ENCODE data around the gene VOPP1.

VOPP1 gene

DNA sequence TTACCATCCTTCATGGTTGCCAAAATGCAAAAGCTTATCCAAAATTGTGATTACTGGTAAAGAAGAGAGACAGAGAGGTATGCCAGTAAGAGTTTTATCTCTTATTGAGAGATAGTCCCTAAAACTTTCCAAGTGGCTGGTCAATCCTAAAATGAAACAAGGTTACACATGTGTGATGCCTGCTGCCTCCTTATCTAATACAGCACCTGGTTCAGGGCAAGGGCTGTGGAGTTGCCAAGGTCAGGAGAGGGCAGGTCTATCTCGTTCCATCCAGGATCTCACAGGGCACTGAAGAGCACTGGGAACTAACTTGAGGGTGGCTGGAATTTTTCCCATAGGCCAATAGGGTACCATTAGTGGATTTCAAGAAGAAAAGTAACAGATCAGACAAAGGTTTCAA, 18.3 kb downstream of the VOPP1 start:
- no peak for DNase-seq (ENCODE audit: low read depth)

GRCh38 chr7:55553024-55553345, 19.3 kb downstream of the VOPP1 start:
- no peak for DNase-seq (ENCODE audit: low read depth)

- DNase-seq (ENCODE audit: low read depth), result no peak
Observed at GRCh38 chr7:55552320-55553023, 19.8 kb downstream of the VOPP1 start.

GRCh38 chr7:55550841-55551537, 21.3 kb downstream of the VOPP1 start:
- DNase-seq (ENCODE audit: low read depth), result no peak

DNA sequence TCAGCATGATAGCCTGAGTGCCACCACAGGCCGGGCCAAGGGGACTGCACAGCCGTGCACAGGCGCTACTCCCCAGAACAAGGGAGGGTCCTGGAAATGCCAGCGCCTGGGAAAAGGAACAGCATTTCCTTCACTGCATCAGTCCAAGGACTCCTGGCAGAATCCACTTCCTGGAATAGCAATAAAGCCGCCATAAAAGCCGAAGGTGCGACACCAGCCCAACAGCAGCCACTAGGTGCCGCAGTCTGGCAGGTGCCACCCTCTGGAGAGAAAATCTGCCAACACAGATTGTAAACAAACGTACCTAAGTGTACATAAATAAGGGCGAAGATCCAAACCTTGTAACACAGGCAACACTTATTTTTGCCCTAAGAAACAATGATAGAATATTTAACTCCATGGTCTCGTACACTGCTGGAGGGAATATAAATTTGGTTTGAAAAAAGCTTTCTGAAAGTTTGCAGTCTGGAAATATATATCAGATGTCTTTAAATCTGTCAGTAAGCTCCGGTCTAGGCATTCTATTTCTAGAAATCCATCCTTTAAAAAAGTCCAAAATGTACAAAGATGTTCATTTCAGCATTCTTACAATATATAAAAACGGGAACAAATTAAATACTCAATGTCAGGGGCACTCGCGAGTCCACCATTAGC, 22.2 kb downstream of the VOPP1 start:
- DNase-seq (ENCODE audit: low read depth), result no peak

DNA sequence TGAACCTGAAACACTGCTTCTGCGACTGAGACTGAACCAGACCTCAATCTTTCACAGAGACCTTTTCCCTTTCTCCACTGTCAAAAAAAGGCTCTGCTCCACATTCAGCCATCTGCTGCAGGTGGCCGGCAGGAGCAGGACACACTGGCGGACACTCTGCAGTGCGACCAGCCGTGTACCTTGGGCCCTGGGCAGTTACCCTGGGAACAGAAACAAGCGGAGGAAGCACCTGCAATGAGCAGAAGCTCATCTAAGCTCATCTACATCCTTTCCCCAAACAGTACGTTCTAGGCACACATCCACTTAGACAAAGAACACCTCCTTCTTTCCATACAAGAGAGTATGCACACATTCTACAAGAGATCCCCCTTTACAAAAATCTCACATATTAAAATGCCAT, 22.8 kb downstream of the VOPP1 start:
- no peak for DNase-seq (ENCODE audit: low read depth)

- no peak for DNase-seq (ENCODE audit: low read depth)
Observed at GRCh38 chr7:55548295-55548731, 24.0 kb downstream of the VOPP1 start.

DNA sequence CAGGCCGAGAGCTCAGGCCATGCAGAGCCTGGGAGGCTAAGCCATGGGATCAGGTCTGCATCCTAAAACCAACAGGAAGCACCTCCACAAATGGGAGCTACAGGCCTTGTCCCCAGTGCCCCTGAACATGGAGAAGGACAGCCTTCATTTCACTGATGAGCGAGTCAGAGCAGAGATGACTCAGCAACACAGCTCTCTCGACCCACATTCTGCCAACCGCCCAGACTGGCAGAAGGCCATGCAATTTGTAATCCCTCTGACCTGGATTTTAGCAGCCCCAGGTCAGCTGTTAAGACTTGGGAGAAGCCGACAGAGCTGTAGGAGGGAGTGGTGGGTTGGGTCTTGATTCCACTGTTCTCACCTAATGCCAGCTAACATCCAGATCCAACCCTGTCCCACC, 25.5 kb downstream of the VOPP1 start:
- peak; percentile 60 for DNase-seq (ENCODE audit: low read depth)

GRCh38 chr7:55545496-55545895, 26.8 kb downstream of the VOPP1 start:
- DNase-seq (ENCODE audit: low read depth), result no peak

DNA sequence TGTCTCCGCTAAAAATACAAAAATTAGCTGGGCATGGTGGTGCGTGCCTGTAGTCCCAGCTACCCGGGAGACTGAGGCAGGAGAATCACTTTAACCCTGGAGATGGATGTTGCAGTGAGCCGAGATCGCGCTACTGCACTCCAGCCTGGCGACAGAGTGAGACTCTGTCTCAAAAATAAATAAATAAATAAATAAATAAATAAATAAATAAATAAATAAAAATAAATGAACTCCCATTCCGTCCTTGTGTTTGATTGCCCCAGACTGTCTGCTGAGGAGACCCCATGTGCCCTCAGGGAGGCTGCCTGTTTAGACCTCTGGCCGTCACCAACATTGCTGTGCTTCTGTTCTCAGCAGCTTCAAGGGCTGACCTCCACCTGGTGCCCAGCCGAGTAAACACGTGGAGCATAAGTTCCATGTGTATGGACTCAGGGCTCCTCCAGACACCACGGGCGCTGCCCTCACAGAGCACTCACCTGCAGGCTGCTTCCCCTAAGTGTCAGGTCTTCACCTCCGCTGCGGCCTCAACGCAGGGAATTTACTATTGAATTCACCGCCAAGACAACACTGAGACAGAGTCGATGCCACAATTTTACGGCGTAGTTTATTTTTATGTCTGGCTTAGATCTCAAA, 32.0 kb downstream of the VOPP1 start:
- no peak for DNase-seq (ENCODE audit: low read depth)

DNA sequence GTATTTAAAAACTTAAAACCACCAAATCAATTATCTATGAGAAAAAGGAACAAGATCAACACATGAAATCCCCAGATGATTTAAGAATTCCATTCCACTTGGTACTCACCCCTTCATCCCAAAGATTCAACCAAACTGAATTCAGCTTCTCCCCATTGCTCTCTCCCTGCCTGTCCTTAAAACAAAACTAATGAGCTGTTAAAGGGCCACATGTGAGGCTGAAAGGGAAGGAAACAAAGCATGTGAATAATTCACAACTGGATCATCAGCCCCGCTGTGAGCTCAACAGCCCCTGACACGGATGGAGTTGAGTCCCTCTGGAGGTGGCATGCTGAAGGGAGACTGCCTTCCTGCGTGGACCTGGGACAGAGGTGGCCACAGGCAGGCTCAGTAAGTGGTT, 32.9 kb downstream of the VOPP1 start:
- DNase-seq (ENCODE audit: low read depth), result no peak

DNA sequence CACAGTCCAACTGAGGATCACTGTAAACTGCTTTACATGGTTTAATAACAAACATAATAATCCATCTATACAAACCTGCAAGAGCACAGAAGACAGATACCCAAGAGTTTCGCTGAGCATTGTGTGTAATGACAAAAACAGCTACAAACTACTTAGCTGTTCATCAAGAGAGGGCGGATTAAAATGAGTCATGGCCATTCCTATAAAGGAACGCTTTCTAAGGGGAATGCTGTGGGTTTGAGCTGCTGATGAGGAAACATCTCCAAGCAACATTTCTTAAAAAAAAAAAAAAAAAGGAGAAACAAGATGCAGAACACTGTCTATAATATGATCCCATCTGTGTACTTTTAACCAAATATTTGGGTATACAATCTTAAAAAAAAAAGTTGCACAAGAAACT, 33.8 kb downstream of the VOPP1 start:
- peak; percentile 68 for DNase-seq (ENCODE audit: low read depth)

- DNase-seq (ENCODE audit: low read depth), result no peak
Observed at GRCh38 chr7:55537458-55537990, 34.8 kb downstream of the VOPP1 start.

DNA sequence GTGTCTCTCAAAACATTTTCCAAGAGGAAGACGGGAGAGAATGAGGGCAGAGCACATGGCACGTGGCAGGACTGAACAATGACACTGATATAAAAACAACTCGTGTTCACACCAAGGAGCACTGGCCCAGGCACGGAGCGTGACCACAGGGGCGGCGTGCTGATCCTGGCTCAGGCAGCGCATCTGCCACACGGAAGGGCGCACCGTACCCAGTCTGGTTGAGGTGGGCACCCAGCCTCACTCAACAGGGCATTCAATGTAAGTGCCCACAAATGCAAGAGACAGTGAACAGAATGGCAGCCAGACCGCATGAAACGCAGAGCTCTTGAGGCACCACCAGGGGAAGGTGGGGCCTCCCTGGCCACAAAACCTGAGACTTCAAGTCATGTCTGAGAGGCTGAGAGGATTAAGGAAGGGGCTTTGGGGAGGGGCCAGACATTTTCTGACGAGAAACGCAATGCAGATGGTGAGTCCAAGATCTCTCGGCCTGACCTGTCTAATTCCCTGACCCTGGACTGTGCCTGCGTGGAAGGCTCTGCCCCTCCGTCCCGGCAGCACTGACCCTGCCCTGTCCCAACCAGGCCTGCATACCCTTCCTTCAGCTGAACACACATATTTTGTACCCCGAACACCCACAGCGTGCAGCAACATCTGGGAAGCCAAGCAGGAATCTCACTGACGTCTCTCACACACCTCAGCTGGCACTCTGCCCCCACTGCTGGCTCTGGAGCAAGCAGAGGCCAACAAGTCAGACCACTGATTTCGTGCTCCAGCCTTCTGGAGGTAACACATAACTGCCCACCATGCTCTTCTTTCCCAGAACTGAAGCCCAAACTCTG, 35.5 kb downstream of the VOPP1 start:
- DNase-seq (ENCODE audit: low read depth), result no peak

GRCh38 chr7:55535617-55536016, 36.7 kb downstream of the VOPP1 start:
- no peak for DNase-seq (ENCODE audit: low read depth)

- DNase-seq (ENCODE audit: low read depth), result no peak
Observed at GRCh38 chr7:55534916-55535590, 37.2 kb downstream of the VOPP1 start.

DNA sequence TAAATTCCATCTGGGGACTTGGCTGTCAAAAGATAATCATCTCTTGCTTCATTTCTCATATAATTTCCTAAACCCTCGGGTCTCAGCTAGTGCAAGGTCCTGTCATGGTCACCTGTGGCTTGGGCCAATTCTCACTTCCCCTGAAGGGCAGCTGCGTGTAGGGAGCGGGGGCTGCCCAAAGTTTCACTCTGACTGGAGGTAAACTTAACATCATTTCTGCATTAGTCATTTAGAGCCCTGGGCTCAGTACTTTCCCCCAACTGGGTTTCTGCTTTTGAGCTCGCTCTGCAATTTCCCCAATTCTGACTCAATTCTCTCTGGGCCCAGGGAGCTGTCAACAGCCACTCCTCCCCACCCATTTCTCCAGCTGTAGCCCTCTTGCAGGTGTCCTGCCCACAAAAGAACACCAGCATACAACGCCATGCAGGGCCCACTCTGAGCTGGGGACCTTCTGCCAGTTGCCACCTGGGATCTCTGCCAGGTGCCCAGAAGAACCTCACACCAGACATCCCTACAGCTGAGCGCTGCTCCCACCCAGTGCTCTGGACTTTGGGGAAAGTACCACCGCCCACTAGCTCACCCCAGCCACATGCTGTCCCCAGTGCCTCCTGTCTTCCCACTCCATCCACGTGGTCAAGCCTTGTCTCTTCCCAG, 37.9 kb downstream of the VOPP1 start:
- DNase-seq (ENCODE audit: low read depth), result peak; percentile 46

- no peak for DNase-seq (ENCODE audit: low read depth)
Observed at GRCh38 chr7:55533729-55534080, 38.6 kb downstream of the VOPP1 start.

DNA sequence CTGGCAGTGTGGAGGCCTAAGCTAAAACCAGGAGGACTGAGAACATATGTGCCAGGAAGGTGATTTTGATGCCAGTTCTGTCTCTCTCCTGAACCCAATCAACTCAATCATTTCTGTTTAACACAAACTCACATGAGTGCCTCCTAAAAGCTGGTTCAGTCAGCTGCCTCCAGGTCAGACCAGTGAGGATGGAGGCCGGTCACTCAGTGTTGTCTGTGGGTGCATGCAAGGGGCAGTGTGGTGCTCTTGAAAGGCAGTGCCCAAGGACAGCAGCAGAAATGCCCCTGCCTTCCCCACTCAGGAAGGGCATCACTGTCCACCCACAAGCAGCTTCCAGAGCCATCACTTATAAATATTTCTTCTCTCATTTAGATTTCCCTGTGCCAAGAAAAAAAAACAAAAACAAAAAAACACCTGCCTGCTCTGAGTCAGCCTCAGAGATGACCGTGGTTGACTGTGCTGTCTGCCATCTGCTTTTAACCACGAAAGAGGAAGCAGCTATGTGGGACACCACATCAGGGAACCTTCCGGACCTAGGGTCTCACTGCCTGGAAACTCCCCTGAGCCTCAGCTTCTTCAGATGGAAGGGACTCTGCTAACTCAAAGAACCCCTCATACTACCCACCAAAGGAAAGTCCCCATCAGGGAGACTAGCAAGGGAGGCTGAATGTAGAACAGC, 39.1 kb downstream of the VOPP1 start:
- DNase-seq (ENCODE audit: low read depth), result peak; percentile 13
